HG03159 (cell line): ENCODE measurements around the gene ARGLU1.

Experiments used
- ATAC-seq: cut with Tn5 transposase; IDR thresholded peaks from one replicate; pipeline ENCODE4 v1.9.1; 2021; ENCODE audit warnings: mild to moderate bottlenecking, moderate library complexity; ENCODE audit not compliant: unreplicated experiment

The ARGLU1 gene

GRCh38 chr13:106527445-106527801 lies 40.5 kb downstream of the ARGLU1 start:
- no peak for ATAC-seq

- ATAC-seq = no peak
Measured at GRCh38 chr13:106526738-106527444, 41.0 kb downstream of the ARGLU1 start.

GRCh38 chr13:106525865-106526264 lies 42.1 kb downstream of the ARGLU1 start:
- ATAC-seq = no peak

- no peak for ATAC-seq
Measured at GRCh38 chr13:106524108-106524507, 43.8 kb downstream of the ARGLU1 start.

GRCh38 chr13:106523576-106523975 lies 44.4 kb downstream of the ARGLU1 start:
- no peak for ATAC-seq

- no peak for ATAC-seq
Measured at GRCh38 chr13:106522898-106523525, 44.9 kb downstream of the ARGLU1 start.

- ATAC-seq = no peak
Measured at GRCh38 chr13:106522112-106522705, 45.7 kb downstream of the ARGLU1 start.

- ATAC-seq = no peak
Measured at GRCh38 chr13:106521095-106521799, 46.7 kb downstream of the ARGLU1 start.

- no peak for ATAC-seq
Measured at GRCh38 chr13:106520251-106521054, 47.5 kb downstream of the ARGLU1 start.

- ATAC-seq = no peak
Measured at GRCh38 chr13:106518512-106518911, 49.4 kb downstream of the ARGLU1 start.

GRCh38 chr13:106517109-106517847 lies 50.7 kb downstream of the ARGLU1 start:
- ATAC-seq = no peak

- ATAC-seq = no peak
Measured at GRCh38 chr13:106515635-106516254, 52.2 kb downstream of the ARGLU1 start.

GRCh38 chr13:106514928-106515634 lies 52.9 kb downstream of the ARGLU1 start:
- no peak for ATAC-seq

GRCh38 chr13:106513025-106513983 lies 54.6 kb downstream of the ARGLU1 start:
- ATAC-seq = no peak

GRCh38 chr13:106507560-106508274 lies 60.2 kb downstream of the ARGLU1 start:
- peak; percentile 92 for ATAC-seq

- no peak for ATAC-seq
Measured at GRCh38 chr13:106506286-106506685, 61.7 kb downstream of the ARGLU1 start.

GRCh38 chr13:106505732-106506131 lies 62.2 kb downstream of the ARGLU1 start:
- ATAC-seq = no peak
